ENCODE measurements around the gene CFAP43.
"Not testable (repeated sequence)": the region's sequence is repeated elsewhere in the genome, so short reads cannot be mapped to it uniquely, and the experiment has no call there.

Gene CFAP43

DNA sequence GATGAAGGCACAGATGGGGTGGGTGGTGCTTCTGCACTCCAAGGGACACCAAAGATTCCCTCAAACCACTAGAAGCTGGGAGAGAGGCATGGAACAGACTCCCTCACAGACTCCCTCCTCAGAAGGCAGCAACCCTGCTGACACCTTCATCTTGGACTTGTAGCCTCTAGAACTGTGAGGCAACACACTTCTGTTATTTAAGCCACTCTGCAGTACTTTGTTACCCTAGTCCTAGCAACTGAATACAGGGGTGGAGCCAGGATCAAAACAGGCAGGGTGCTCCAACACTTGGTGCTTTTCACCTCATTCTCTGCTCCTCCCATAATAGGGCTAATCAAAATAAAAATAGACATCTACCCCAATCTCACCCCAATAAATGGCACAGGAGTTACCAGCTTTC, 20.2 kb upstream of the CFAP43 start:
- Histone ChIP-seq H4K12ac (ENCODE audit: low read depth, low read length) (no peak overlapping the region), H3K79me2 (ENCODE audit: control insufficient read depth, insufficient read depth, low read length, poor library complexity) (peaks cover 7% of the 10 kb centered on the region)

DNA sequence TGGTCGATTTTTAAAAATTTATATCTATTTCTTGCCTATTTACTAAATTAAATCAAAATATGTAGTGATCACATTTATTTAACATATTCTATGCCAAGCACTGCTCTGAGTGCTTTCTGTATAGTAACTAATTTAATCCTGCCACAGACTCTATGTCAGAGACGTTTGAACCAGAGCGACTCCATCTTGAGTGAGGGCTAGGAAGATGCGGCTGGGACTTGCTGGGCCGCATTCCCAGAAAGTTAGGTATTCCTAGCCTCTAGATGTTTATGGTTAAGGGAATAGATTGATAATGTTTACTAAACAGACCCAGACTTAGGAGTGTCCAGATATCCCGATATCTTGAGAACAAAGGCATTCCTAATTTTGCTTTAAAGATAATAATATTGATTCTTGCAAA, 19.3 kb upstream of the CFAP43 start:
- no peak overlapping the region for H2BK5ac ChIP-seq (ENCODE audit: low read depth, low read length, poor library complexity)
- no peak overlapping the region for H3K27ac ChIP-seq (ENCODE audit: low read depth, low read length)
- no CpG with 5 or more reads among the region's 6 CpGs for WGBS (ENCODE audit: extremely low coverage, insufficient coverage, insufficient read length)

More for the DNA sequence above, 20.2 kb upstream of the CFAP43 start:
- no peak overlapping the region for H3K4ac ChIP-seq (ENCODE audit: low read depth, low read length)
- H3K18ac ChIP-seq (ENCODE audit: low read length) = no peak overlapping the region
- no peak overlapping the region for H2AFZ ChIP-seq (ENCODE audit: insufficient read depth, low read length, poor library complexity)
- H3K79me1 ChIP-seq (ENCODE audit: low read length) = peaks cover 8% of the 10 kb centered on the region
- H3K9ac ChIP-seq (ENCODE audit: low read length) = no peak overlapping the region
- no peak for DNase-seq
- no peak overlapping the region for H3K4me3 ChIP-seq (ENCODE audit: low read depth, low read length)
- H2BK120ac ChIP-seq (ENCODE audit: insufficient read depth, low read length, poor library complexity) = no peak overlapping the region
- H4K91ac ChIP-seq (ENCODE audit: low read depth, low read length) = no peak overlapping the region
- H3K4me1 ChIP-seq (ENCODE audit: control insufficient read depth in 1 of 2, insufficient read depth in 2 of 2, low read length in 2 of 2) = peaks cover 0 to 6% of the 10 kb centered on the region in 2 experiments
- no peaks in the 10 kb centered on the region for H3K27me3 ChIP-seq (ENCODE audit: insufficient read depth, low read length)
- no peak overlapping the region for H3K23ac ChIP-seq (ENCODE audit: low read length)
- H2AK5ac ChIP-seq (ENCODE audit: low read length) = no peak overlapping the region
- no peaks in the 10 kb centered on the region for H3K36me3 ChIP-seq (ENCODE audit: control insufficient read depth in 1 of 2, insufficient read depth in 2 of 2, low read length in 2 of 2)
- no peak overlapping the region for H2BK5ac ChIP-seq (ENCODE audit: low read depth, low read length, poor library complexity)
- H3K9me3 ChIP-seq (ENCODE audit: insufficient read depth, low read depth, low read length) = no peaks in the 10 kb centered on the region
- H4K8ac ChIP-seq (ENCODE audit: low read depth, low read length) = no peak overlapping the region
- no peak overlapping the region for H3K4me2 ChIP-seq (ENCODE audit: low read length)
- no peak overlapping the region for H3K27ac ChIP-seq (ENCODE audit: low read depth, low read length)
- no peak overlapping the region for H3K14ac ChIP-seq (ENCODE audit: low read length)
- no peak overlapping the region for H2BK12ac ChIP-seq (ENCODE audit: low read length)

DNA sequence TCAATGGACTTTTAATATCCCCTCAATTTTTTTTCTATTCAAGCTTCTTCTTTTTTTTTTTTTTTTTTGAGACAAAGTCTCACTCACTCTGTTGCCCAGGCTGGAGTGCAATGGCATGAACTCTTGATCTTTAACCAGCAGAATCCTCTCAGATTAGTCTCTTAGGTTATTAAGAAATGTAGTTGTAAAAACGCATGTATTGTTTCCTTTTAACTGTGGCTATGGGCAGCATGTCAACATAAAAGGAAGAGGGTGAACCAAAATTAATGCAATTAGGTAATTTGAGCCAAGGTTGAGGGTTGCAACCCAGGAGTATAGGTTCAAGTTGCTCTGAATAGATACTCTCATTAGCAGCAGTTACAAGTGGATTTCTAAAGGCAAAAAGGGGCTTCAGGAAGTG, 18.2 kb upstream of the CFAP43 start:
- Histone ChIP-seq H3K79me2 (ENCODE audit: control insufficient read depth, insufficient read depth, low read length, poor library complexity) (peaks cover 7% of the 10 kb centered on the region), H3K23ac (ENCODE audit: low read length) (no peak overlapping the region), H3K4ac (ENCODE audit: low read depth, low read length) (no peak overlapping the region), H2BK12ac (ENCODE audit: low read length) (no peak overlapping the region), H3K9ac (ENCODE audit: low read length) (no peak overlapping the region), H3K18ac (ENCODE audit: low read length) (no peak overlapping the region), H3K4me2 (ENCODE audit: low read length) (no peak overlapping the region), H4K12ac (ENCODE audit: low read depth, low read length) (no peak overlapping the region), H4K91ac (ENCODE audit: low read depth, low read length) (no peak overlapping the region), H3K27me3 (ENCODE audit: insufficient read depth, low read length) (no peaks in the 10 kb centered on the region), H2AFZ (ENCODE audit: insufficient read depth, low read length, poor library complexity) (no peak overlapping the region), H2AK5ac (ENCODE audit: low read length) (no peak overlapping the region), H2BK5ac (ENCODE audit: low read depth, low read length, poor library complexity) (no peak overlapping the region), H3K9me3 (ENCODE audit: insufficient read depth, low read depth, low read length) (peaks cover 5% of the 10 kb centered on the region), H3K36me3 (ENCODE audit: control insufficient read depth in 1 of 2, insufficient read depth in 2 of 2, low read length in 2 of 2) (no peaks in the 10 kb centered on the region), H3K4me1 (ENCODE audit: control insufficient read depth in 1 of 2, insufficient read depth in 2 of 2, low read length in 2 of 2) (peaks cover 0 to 6% of the 10 kb centered on the region in 2 experiments), H3K4me3 (ENCODE audit: low read depth, low read length) (no peak overlapping the region), H4K8ac (ENCODE audit: low read depth, low read length) (no peak overlapping the region), H3K14ac (ENCODE audit: low read length) (no peak overlapping the region), H3K27ac (ENCODE audit: low read depth, low read length) (no peak overlapping the region), H2BK120ac (ENCODE audit: insufficient read depth, low read length, poor library complexity) (no peak overlapping the region), H3K79me1 (ENCODE audit: low read length) (peaks cover 8% of the 10 kb centered on the region)
- no CpG with 5 or more reads among the region's 1 CpG for WGBS (ENCODE audit: extremely low coverage, insufficient coverage, insufficient read length)
- no peak for DNase-seq

More for the DNA sequence above, 19.3 kb upstream of the CFAP43 start:
- Histone ChIP-seq H2BK12ac (ENCODE audit: low read length) (no peak overlapping the region), H3K4ac (ENCODE audit: low read depth, low read length) (no peak overlapping the region), H2BK120ac (ENCODE audit: insufficient read depth, low read length, poor library complexity) (no peak overlapping the region), H4K12ac (ENCODE audit: low read depth, low read length) (no peak overlapping the region), H3K27me3 (ENCODE audit: insufficient read depth, low read length) (no peaks in the 10 kb centered on the region), H2AFZ (ENCODE audit: insufficient read depth, low read length, poor library complexity) (no peak overlapping the region), H3K79me1 (ENCODE audit: low read length) (peaks cover 8% of the 10 kb centered on the region), H4K8ac (ENCODE audit: low read depth, low read length) (no peak overlapping the region), H3K9ac (ENCODE audit: low read length) (no peak overlapping the region), H3K79me2 (ENCODE audit: control insufficient read depth, insufficient read depth, low read length, poor library complexity) (peaks cover 7% of the 10 kb centered on the region), H3K18ac (ENCODE audit: low read length) (no peak overlapping the region), H3K9me3 (ENCODE audit: insufficient read depth, low read depth, low read length) (no peaks in the 10 kb centered on the region), H3K4me3 (ENCODE audit: low read depth, low read length) (no peak overlapping the region), H3K36me3 (ENCODE audit: control insufficient read depth in 1 of 2, insufficient read depth in 2 of 2, low read length in 2 of 2) (no peaks in the 10 kb centered on the region), H3K14ac (ENCODE audit: low read length) (no peak overlapping the region), H3K4me1 (ENCODE audit: control insufficient read depth in 1 of 2, insufficient read depth in 2 of 2, low read length in 2 of 2) (peaks cover 0 to 6% of the 10 kb centered on the region in 2 experiments), H3K23ac (ENCODE audit: low read length) (no peak overlapping the region), H4K91ac (ENCODE audit: low read depth, low read length) (no peak overlapping the region), H3K4me2 (ENCODE audit: low read length) (no peak overlapping the region), H2AK5ac (ENCODE audit: low read length) (no peak overlapping the region)
- DNase-seq = peak; percentile 28 to 47

DNA sequence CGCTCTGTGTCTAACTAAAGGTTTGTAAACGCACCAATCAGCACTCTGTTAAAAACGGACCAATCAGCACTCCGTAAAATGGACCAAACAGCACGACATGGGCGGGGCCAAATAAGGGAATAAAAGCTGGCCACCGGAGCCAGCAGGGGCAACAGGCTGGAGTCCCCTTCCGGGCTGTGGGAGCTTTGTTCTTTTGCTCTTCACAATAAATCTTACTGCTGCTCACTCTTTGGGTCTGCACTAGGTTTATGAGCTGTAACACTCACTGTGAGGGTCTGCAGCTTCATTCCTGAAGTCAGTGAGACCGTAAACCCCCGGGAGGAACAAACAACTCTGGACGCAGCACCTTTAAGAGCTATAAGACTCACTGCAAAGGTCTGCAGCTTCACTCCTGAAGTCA, 16.8 kb upstream of the CFAP43 start:
- not testable (repeated sequence) for H2AK5ac ChIP-seq (ENCODE audit: low read length); H3K14ac ChIP-seq (ENCODE audit: low read length); H3K27me3 ChIP-seq (ENCODE audit: insufficient read depth, low read length); H3K9me3 ChIP-seq (ENCODE audit: insufficient read depth, low read depth, low read length); H3K79me2 ChIP-seq (ENCODE audit: control insufficient read depth, insufficient read depth, low read length, poor library complexity); H4K12ac ChIP-seq (ENCODE audit: low read depth, low read length); H3K79me1 ChIP-seq (ENCODE audit: low read length); H3K27ac ChIP-seq (ENCODE audit: low read depth, low read length); H3K4me2 ChIP-seq (ENCODE audit: low read length); H3K4ac ChIP-seq (ENCODE audit: low read depth, low read length); H3K4me3 ChIP-seq (ENCODE audit: low read depth, low read length); H4K8ac ChIP-seq (ENCODE audit: low read depth, low read length); H3K18ac ChIP-seq (ENCODE audit: low read length); H3K9ac ChIP-seq (ENCODE audit: low read length); H2BK5ac ChIP-seq (ENCODE audit: low read depth, low read length, poor library complexity); H2BK120ac ChIP-seq (ENCODE audit: insufficient read depth, low read length, poor library complexity); H4K91ac ChIP-seq (ENCODE audit: low read depth, low read length); DNase-seq; H3K36me3 ChIP-seq (ENCODE audit: control insufficient read depth in 1 of 2, insufficient read depth in 2 of 2, low read length in 2 of 2); H3K23ac ChIP-seq (ENCODE audit: low read length); H2BK12ac ChIP-seq (ENCODE audit: low read length); H3K4me1 ChIP-seq (ENCODE audit: control insufficient read depth in 1 of 2, insufficient read depth in 2 of 2, low read length in 2 of 2); H2AFZ ChIP-seq (ENCODE audit: insufficient read depth, low read length, poor library complexity)
- WGBS (ENCODE audit: extremely low coverage, insufficient coverage, insufficient read length) = no CpG with 5 or more reads among the region's 11 CpGs

Data from trophoblast cell (in vitro differentiated cells and primary cell).